Activated naive CD4-positive, alpha-beta T cell (primary cell): ENCODE results near the gene DHX30.
"Not testable (repeated sequence)": the region's sequence is repeated elsewhere in the genome, so short reads cannot be mapped to it uniquely, and the experiment has no call there.

Experiments
- DNase-seq, 4 experiments: peaks; one replicate each; lab custom pipeline; 2025; lab: John Stamatoyannopoulos, UW

Gene DHX30

DNA sequence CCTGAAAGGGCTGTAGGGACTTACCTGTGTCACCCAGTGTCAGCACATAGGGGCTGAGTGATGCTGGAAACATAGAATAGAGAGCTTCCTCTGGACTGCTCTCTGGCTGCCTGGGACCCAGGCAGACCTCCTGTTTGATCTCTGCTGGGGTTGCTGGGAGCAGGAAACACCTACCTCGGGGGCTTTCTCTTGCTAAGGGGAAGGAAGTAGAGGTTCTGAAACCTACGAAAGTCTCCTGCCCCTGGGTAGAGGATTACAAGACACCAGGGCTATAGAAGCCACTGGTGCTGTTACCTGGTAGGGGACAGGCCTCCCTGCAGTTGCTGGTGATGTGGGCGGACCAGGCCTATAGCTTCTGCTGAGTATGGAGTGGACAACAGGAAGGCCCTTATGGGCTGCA, 81.7 kb downstream of the DHX30 start:
- no peak for DNase-seq

DNA sequence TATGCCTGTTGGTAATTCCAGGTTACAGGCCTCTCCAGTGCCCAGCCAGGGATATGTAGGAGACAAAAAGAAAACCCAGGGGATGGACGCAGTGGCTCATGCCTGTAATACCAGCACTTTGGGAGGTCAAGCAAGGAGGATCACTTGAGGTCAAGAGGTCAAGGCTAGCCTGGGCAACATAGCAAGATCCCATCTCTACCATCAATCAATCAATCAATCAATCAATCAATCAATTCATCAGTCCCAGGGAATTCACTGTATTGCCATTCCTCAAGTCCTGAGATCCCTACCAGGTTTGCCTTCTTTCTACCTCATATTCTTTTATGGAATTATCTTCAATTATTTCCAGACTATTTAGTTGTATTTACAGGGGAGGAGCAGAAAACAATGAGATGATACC, 82.2 kb downstream of the DHX30 start:
- DNase-seq: no peak

DNA sequence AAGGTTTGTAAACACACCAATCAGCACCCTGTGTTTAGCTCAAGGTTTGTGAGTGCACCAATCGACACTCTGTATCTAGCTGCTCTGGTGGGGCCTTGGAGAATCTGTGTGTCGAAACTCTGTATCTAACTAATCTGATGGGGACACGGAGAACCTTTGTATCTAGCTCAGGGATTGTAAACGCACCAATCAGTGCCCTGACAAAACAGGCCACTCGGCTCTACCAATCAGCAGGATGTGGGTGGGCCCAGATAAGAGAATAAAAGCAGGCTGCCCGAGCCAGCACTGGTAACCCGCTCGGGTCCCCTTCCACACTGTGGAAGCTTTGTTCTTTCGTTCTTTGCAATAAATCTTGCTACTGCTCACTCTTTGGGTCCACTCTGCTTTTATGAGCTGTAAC, 85.1 kb downstream of the DHX30 start:
- DNase-seq: not testable (repeated sequence)

DNA sequence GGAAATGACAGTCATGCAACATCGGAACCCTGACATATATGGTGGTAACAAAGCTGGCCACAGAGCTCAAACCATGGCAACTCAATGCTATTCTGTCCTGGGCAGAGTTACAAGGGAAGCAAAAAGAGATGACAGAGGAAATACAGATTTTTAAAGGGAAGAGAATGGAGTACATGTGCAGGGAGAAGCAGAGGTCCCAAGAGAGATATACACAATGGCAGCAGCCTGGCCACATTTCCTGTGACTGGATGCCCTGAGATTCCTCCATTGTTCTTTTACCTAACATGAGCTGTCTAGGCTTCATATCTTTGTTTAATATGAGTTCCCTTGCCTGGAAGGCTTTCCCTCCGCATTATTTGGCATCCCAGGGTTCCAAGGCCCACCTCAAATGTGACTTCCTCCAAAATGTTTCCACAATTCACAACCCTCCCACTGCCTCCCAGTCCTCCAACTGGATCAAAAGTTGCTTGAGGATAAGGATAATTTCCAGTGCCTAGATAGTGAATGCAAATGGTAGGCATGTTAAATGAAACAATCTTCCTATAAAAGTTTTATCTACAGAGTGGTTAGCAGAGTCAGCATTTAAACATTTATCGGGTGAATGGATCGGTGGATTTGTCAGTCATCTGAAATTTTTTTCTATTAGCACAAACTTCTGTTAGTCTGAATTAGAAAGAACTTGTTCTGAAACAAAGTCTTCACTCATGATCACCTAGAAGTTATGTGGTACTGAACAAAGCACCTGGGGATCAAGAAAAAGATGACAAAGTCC, 86.2 kb downstream of the DHX30 start:
- DNase-seq: no peak

DNA sequence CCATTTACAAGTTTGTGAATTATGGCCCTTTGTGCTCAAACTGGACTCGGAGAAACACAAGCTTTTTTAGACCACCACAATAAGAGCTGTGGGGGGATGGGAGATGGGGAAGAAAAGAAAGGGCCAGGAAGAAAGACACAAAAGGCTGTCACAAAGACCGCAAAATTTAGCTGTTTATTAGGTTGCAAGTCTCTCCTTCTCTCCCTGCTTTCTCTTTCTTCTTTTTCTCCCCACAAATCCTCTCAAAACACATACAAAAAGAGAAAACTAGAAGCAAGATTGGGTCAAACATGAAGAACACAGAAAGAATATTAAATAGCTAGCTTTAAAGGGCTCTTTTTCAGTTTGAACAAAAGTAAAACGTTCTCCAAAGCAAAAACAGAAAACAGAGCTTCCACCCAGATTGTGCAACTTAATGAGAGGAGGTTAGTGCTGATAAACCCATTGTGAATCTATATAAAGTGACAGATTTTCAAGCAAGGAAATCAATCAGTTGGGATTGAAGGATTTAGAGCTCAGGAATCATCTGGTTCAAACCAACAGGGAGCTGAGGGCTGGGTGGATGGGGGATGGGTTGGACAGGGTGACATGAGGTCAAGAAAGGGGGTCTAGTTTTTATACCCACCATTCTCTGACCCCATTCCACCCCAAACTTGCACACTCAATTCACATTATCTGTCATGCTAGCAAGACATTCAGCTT, 87.3 kb downstream of the DHX30 start:
- no peak for DNase-seq

DNA sequence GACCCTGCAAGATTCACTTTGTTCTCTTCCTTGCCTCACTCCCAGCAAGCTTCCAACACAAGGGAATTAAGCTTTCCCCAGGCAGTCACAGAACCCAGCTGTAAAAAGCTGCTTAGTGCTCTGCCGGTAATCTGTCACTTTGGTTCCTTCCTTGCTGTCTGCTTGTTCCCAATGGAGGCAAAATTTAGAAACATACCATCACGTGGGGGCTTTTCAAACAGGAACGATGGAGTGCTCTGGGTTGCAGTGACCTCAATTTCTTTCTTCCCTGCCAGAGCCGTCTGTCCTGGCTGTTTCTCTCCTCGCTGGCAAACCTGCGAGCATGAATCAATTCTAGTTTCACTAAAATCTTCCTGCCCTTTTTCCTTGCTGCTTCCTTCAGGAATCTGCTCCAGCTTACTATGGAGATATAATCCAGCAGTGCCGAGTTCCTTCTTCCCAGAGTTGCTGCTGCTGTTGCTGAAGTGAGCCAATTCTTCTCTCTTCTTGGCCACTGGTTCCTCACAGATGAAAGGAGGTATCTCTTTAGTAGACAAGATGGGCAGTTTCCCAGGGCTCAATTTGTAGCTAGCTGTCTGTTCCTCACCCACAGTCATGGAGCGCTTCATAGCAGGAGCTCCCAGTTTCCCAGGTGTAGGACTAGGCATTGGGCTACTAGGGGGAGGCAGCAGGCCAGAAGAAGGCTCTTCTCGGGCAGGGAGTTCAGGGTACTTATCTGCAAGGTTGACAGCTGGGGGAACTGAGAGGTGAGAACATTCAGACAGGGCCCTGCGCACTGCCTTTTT, 88.1 kb downstream of the DHX30 start:
- DNase-seq: no peak

- no peak for DNase-seq
These were observed 88.7 kb downstream of the DHX30 start for GRCh38 chr3:47891613-47892005.

DNA sequence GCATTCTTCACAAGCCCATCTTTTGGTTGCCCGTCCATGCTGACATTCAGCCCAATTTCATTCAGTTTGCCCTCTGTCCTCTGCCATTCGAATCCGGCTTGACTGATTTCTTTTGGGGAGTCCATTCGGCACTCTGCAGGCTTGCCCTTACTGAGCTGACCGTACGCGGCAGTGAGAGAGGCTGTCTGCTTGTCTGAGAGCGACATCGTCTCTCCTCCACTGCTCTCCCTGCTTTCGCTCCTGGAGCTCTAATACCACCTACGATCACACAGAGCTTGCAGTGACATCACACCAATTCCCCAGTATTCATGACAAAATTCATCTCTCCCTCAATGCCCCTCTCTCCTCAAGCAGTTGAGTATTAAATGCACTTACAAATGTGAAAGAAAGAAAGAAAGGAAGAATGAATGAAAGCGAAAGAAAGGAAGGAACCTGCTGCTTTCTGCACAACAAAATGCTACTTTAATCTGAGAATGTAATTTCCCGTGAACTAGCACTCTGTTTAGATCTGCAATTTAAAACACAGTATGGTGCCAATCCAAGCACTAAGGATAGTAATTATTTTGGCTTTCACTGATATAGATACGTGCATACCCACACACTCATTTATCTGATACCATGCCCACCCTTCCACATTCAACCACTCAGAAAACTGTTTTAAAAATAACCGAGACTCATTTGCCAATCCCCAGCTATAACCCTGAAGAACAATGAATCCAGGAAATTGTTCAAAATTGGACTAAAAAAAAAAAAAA, 89.5 kb downstream of the DHX30 start:
- DNase-seq: no peak

DNA sequence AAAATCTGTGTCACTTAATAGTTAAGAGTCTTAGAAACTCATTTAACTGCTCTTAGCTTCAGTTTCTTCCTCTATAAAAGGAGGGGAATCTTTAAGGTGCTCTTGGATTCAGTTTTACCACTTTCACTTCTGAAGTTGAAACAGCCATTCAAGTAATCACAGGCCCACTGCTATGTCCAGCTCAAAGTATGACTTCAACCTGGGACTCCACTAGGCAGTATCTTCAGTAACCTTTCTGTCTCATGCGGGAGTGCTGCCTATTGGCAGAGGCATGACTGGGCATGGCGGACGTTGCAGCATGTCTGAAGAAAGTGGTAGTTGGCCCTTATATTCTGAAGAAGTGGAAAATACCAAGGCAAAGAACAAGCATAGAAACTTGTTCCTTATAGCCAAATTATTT, 92.3 kb downstream of the DHX30 start:
- no peak for DNase-seq

DNA sequence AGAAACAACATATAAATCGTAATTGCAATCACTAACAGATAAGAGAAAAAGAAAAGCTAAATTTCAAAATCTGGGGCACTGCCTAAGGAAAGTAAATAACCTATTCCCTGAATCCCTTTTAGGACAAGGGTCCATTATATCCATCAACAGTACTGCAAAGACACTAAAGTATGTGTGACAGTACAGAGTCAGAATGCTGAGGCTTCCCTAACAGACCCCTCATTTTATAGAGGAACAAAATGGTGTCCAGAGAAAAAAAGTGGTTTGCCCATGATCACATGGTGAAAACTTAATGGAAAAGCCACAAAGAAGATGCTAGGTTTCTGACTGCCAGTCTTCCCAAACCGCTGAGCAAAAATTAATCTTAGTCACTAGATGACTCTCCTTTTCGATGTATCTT, 93.8 kb downstream of the DHX30 start:
- DNase-seq: no peak

GRCh38 chr3:47897954-47898353, 95.0 kb downstream of the DHX30 start:
- DNase-seq: no peak

DNA sequence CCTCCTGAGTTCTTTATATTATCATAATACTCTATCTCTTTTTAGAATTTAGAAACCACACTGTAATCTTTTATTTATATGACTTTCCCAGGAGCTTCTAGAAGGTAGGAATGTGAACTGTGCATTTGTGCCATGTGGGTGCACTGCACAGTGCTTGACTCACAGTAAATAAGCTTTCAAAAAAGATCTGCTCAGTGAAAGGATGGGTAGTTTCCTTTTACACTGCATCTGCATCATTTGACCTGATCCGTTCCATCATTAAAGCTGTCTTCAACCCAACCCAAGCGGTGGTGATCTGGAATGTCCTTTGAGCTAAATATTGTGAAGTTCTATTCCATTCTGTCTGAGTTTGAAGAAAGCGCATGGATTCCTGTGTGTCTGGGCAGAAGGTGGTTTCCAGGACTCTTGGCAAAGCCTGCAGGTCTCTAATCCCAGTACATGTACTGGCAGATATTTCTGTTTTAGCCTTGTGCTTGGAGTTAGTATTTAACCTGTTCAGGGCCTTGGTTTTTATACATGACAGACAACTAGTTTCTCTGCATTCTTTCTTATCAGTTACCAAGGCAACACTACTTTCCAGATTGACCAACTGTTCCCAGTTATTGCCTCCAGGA, 96.7 kb downstream of the DHX30 start:
- DNase-seq: no peak
